Measurements from ENCODE around the gene TLR1.

TLR1 gene

DNA sequence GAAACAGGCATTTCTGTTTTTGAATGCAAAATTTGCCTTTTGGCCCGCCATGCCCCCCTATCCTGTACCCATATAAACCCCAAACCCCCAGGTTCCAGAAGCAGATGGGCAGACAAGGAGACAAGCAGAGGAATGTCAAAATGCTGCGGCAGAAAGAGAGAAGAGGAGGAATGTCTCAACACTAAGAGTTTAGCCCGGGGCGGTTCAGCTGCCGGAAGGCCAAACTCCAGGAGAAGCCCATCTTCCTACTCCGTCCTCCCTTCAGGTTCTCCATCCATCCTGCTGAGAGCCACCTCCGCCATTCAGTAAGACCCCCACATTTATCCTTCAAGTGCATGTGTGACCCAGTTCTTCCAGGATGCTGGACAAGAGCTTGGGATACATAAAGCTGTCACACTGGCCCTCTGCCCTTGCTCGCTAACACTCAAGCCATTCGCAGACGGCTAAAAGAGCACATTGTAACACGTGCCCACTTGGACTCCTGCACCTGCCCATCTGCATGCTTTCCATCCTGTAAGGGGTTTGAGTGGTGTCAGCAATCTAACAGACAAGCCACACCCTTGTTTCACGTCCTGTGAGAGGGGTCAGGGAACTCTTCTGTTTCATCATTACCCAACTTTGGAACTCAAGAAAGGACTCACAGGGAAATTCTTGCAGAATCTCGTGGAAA, 53.1 kb downstream of the TLR1 start (continued):
- TF ChIP-seq ZNF707 (tag by site-specific recombination; IDR thresholded peaks at IDR 0.05) (no peak), ZNF600 (tag by site-specific recombination; IDR thresholded peaks at IDR 0.05) (no peak)
- TF ChIP-seq, protein P1, sequence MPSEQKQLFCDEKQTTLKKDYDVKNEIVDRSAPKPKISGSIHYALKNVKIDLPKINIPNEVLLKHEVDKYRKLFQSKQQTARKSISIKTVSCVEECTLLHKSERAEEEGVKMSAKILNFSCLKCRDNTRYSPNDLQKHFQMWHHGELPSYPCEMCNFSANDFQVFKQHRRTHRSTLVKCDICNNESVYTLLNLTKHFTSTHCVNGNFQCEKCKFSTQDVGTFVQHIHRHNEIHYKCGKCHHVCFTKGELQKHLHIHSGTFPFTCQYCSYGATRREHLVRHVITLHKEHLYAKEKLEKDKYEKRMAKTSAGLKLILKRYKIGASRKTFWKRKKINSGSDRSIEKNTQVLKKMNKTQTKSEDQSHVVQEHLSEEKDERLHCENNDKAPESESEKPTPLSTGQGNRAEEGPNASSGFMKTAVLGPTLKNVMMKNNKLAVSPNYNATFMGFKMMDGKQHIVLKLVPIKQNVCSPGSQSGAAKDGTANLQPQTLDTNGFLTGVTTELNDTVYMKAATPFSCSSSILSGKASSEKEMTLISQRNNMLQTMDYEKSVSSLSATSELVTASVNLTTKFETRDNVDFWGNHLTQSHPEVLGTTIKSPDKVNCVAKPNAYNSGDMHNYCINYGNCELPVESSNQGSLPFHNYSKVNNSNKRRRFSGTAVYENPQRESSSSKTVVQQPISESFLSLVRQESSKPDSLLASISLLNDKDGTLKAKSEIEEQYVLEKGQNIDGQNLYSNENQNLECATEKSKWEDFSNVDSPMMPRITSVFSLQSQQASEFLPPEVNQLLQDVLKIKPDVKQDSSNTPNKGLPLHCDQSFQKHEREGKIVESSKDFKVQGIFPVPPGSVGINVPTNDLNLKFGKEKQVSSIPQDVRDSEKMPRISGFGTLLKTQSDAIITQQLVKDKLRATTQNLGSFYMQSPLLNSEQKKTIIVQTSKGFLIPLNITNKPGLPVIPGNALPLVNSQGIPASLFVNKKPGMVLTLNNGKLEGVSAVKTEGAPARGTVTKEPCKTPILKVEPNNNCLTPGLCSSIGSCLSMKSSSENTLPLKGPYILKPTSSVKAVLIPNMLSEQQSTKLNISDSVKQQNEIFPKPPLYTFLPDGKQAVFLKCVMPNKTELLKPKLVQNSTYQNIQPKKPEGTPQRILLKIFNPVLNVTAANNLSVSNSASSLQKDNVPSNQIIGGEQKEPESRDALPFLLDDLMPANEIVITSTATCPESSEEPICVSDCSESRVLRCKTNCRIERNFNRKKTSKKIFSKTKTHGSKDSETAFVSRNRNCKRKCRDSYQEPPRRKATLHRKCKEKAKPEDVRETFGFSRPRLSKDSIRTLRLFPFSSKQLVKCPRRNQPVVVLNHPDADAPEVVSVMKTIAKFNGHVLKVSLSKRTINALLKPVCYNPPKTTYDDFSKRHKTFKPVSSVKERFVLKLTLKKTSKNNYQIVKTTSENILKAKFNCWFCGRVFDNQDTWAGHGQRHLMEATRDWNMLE (tag by site-specific recombination; conservative IDR thresholded peaks at IDR 0.05; ENCODE audit: low read depth), result no peak

DNA sequence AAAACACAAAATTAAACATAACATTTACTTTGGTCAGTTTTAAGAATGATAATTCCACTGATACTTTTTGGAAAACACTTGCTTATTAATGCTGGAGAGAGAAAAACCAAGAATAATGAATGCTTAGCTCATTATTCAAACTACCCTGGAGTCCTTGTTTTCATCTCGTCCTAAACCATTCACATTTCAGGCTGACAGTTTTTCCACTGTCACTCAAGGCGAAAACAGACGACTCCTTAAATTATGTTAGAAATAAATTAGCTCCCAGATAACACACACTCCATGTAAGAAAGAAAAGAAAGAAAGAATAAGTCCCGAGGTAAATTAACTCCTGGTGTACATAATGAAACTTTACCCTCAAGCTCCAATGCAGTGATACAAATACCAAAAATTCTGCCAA, 55.3 kb downstream of the TLR1 start:
- CTCF ChIA-PET, result interaction anchor here (0.8 kb wide), 1 partner anchor 188 kb away, joined by 6 read pairs; no protein-coding TSS in a partner anchor
- H3K4me1 ChIP-seq (ENCODE audit: control insufficient read depth, insufficient read depth, low read length), result 0 out of 2 replicates have a peak, but pooled peaks cover 2% of the 10 kb centered on the region
- no peak overlapping the region for H3K27ac ChIP-seq (ENCODE audit: extremely low read depth, low read depth, low read length)
- TF ChIP-seq ZNF529 (tag by site-specific recombination; IDR thresholded peaks at IDR 0.05; ENCODE audit: insufficient replicate concordance), result no peak
- no peak for TF ChIP-seq ZBTB8A (tag by site-specific recombination; IDR thresholded peaks at IDR 0.05)
- no peak for TF ChIP-seq ZNF426 (tag by site-specific recombination; IDR thresholded peaks at IDR 0.05)
- TF ChIP-seq FEZF1 (tag by site-specific recombination; IDR thresholded peaks at IDR 0.05), result no peak
- TF ChIP-seq, protein P2, sequence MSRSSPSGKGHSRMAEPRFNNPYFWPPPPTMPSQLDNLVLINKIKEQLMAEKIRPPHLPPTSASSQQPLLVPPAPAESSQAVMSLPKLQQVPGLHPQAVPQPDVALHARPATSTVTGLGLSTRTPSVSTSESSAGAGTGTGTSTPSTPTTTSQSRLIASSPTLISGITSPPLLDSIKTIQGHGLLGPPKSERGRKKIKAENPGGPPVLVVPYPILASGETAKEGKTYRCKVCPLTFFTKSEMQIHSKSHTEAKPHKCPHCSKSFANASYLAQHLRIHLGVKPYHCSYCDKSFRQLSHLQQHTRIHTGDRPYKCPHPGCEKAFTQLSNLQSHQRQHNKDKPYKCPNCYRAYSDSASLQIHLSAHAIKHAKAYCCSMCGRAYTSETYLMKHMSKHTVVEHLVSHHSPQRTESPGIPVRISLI (tag by site-specific recombination; IDR thresholded peaks at IDR 0.05), result no peak
- no peak for TF ChIP-seq ZNF132 (tag by site-specific recombination; IDR thresholded peaks at IDR 0.05; ENCODE audit: borderline replicate concordance)
- TF ChIP-seq, protein P3, sequence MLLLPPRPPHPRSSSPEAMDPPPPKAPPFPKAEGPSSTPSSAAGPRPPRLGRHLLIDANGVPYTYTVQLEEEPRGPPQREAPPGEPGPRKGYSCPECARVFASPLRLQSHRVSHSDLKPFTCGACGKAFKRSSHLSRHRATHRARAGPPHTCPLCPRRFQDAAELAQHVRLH (tag by site-specific recombination; IDR thresholded peaks at IDR 0.05), result no peak
- no peak for TF ChIP-seq ZEB2 (tag by site-specific recombination; IDR thresholded peaks at IDR 0.05)
- no peak for TF ChIP-seq ZNF302 (tag by site-specific recombination; IDR thresholded peaks at IDR 0.05; ENCODE audit: low read depth)
- no peak for TF ChIP-seq ZNF202 (tag by site-specific recombination; IDR thresholded peaks at IDR 0.05; ENCODE audit: borderline replicate concordance)
- TF ChIP-seq ZNF16 (tag by site-specific recombination; IDR thresholded peaks at IDR 0.05; ENCODE audit: low read depth), result no peak
- H3K4me3 ChIP-seq (ENCODE audit: low read depth, low read length), result no peak overlapping the region
- H3K36me3 ChIP-seq (ENCODE audit: control insufficient read depth in 2 of 2, insufficient read depth in 1 of 2, low read length in 2 of 2), result no peaks in the 10 kb centered on the region
- POLR2A ChIA-PET, result no interaction called here
- no peaks in the 10 kb centered on the region for H3K9me3 ChIP-seq (ENCODE audit: control insufficient read depth, insufficient read depth, low read depth, low read length)

DNA sequence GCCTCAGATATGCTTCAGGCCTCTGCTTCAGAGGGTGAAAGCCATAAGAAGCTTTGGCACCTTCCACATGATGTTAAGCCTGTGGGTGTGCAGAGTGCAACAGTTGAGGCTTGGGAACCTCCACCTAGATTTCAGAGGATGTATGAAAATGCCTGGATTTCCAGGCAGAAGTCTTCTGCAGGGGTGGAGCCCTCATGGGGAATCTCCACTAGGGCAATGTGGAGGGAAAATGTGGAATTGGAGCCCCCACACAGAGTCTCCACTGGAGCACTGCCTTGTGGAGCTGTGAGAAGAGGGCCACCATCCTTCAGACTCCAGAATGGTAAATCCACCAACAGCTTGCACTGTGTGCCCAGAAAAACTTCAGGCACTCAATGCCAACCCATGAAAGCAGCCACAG, 57.0 kb downstream of the TLR1 start:
- ChIA-PET POLR2A (no interaction called here), CTCF (no interaction called here)
- no peak overlapping the region for H3K4me3 ChIP-seq (ENCODE audit: low read depth, low read length)
- TF ChIP-seq SCRT1 (tag by site-specific recombination; IDR thresholded peaks at IDR 0.05; ENCODE audit: borderline replicate concordance) (no peak), SETDB1 (IDR thresholded peaks at IDR 0.05; ENCODE audit: insufficient read length, low read length) (peak; percentile 57), ZNF600 (tag by site-specific recombination; IDR thresholded peaks at IDR 0.05) (no peak)
- H3K9me3 ChIP-seq (ENCODE audit: control insufficient read depth, insufficient read depth, low read depth, low read length), result no peaks in the 10 kb centered on the region
- H3K4me1 ChIP-seq (ENCODE audit: control insufficient read depth, insufficient read depth, low read length), result 0 out of 2 replicates have a peak, but pooled peaks cover 1% of the 10 kb centered on the region
- H3K27ac ChIP-seq (ENCODE audit: extremely low read depth, low read depth, low read length), result no peak overlapping the region
- no peaks in the 10 kb centered on the region for H3K36me3 ChIP-seq (ENCODE audit: control insufficient read depth in 2 of 2, insufficient read depth in 1 of 2, low read length in 2 of 2)

Data from HEK293 (cell line).